SK-N-MC (cell line): ENCODE measurements around the gene ECEL1.

Experiments
- DNase-seq: peaks from one replicate; pipeline ENCODE4 v3.0.0-alpha.2; 2011; ENCODE audit warnings: low read depth, low spot score
- H3K27ac ChIP-seq: fragments of 200-600 bp; sonication (generic); 2 replicates; pipeline ENCODE4 v1.5.1; 2016; ENCODE audit warnings: mixed run types
- H3K36me3 ChIP-seq: fragments of 200-600 bp; sonication (generic); 2 replicates; pipeline ENCODE4 v1.6.1; 2017; ENCODE audit warnings: antibody characterized with exemption, low read length, mixed read lengths; ENCODE audit not compliant: insufficient read depth
- H3K4me3 ChIP-seq: fragments of 200-600 bp; sonication (generic); 2 replicates; pipeline ENCODE4 v1.5.1; 2016
- H3K9ac ChIP-seq: fragments of 200-600 bp; sonication (generic); 2 replicates; pipeline ENCODE4 v1.8.0; 2017; ENCODE audit warnings: mixed run types, mixed read lengths; ENCODE audit not compliant: insufficient read length
- H3K9me3 ChIP-seq: fragments of 200-600 bp; sonication (generic); 2 replicates; pipeline ENCODE4 v1.6.1; 2017; ENCODE audit warnings: low read depth, mild to moderate bottlenecking, antibody characterized with exemption, low read length, moderate library complexity, mixed read lengths
- EZH2 ChIP-seq: fragments of 200-600 bp; sonication (generic); IDR thresholded peaks from one replicate; pipeline ENCODE4 v1.6.1; 2017; ENCODE audit warnings: antibody characterized with exemption
- FOXP2 ChIP-seq: optimal IDR thresholded peaks from 2 replicates; pipeline ENCODE3; 2011; ENCODE audit warnings: mild to moderate bottlenecking, moderate library complexity; ENCODE audit not compliant: insufficient read depth; ENCODE audit errors: extremely low read length, control extremely low read depth
- POLR2AphosphoS5 ChIP-seq: IDR thresholded peaks from 2 replicates; pipeline ENCODE4 v1.6.1; 2012; ENCODE audit warnings: mild to moderate bottlenecking, low read depth, low read length, borderline replicate concordance

The ECEL1 gene

DNA sequence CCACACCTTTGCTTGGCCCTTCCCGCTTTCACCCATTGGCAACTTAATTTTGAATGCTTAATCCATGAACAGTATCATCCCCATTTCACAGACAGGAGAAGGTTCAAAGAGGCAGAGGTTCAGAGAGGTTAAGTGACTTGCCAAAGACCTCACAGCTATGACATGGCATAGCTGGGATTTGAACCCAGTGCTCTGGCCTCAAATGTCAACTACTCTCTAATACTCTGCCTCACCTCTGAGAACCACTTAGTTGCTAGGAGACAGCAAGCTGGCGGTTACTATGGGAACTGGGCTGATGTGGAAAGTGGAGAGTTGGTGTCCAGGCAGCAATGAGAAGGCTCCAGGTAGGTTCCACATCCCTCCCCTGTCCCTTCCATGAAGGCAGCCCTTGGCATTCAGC, 16.8 kb upstream of the ECEL1 start:
- Histone ChIP-seq H3K9me3 (no peaks in the 10 kb centered on the region), H3K36me3 (no peaks in the 10 kb centered on the region)
- DNase-seq: no peak

DNA sequence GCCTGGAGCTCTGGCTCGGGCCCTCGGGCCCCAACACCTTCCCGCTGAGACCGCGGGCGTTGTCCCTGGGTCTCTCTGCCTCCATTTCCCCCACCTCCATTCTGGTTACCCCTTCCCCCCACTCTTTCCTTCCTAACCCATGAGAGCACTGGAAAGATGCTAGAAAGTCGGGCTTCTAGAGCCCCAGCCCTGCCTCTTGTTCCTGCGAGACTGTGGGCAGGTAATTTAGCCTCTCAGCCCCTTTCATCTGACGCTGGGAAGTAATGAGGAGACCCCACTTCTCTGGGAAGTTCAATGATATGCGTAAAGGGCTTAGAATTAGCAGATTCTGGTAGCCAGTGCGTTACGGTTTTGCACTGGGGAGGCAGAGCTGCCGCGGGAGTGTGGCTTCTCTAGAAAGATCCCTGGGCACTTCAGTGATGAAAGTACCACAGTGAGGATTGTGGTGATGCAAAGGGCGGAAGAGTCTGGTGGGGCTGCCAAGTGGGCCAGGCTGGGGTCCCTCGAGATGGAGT, 16.2 kb upstream of the ECEL1 start:
- DNase-seq: no peak
- no peak for TF ChIP-seq EZH2
- no peak for TF ChIP-seq POLR2AphosphoS5
- no peak for TF ChIP-seq FOXP2
- Histone ChIP-seq H3K36me3 (no peaks in the 10 kb centered on the region), H3K9ac (no peak overlapping the region), H3K4me3 (peak overlapping the region; percentile 72), H3K9me3 (no peaks in the 10 kb centered on the region), H3K27ac (no peak overlapping the region)

More for the DNA sequence above, 16.8 kb upstream of the ECEL1 start:
- Histone ChIP-seq H3K27ac (no peak overlapping the region), H3K4me3 (no peak overlapping the region), H3K9ac (no peak overlapping the region)
- TF ChIP-seq EZH2 (no peak), FOXP2 (no peak), POLR2AphosphoS5 (no peak)

DNA sequence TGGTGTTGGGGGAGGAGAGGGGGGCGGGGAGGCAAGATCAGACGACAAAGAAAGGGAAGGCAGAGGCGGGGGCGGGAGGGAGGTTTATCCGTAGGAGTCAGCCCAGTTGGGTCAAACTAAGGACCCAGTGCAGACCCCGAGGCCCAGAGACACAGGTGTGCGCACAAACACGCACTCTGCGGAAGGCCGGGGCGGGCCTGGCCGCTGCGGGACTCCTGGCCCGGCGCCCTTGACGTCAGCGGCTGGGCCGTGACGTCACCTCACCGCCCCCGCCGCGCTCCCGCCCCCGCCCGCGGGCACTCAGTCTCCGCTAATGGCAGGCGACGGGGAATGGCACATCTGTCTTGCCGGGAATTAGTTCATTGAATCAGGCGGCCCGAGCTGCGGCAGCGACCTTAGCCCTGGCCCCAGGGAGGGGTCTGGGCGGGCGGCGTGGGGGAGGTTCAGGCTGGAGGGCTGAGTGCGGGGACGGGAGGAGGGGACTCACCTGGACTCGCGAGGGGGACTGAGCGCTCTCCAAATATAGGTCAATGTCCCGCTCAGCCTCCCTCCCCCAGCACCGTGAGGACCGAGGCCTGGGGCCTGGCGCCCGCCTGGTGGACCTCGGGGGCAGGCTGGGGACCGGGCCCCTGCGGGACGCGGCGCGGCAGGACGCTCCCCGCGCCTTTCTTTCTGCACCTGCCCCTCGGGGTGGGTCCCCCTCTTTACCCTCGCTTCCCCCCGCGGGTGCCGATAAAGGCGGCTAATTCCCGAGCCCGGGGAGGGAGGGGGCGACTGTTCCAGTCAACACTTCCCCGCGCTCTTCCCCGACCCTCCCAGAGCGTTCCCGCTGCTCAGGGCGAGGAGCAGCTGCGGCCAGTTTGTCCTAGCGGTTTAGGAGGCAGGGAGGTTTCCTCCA, 15.5 kb upstream of the ECEL1 start:
- no peaks in the 10 kb centered on the region for H3K36me3 ChIP-seq
- peak; percentile 29 for TF ChIP-seq EZH2
- TF ChIP-seq FOXP2: no peak
- no peak for DNase-seq
- H3K27ac ChIP-seq: no peak overlapping the region
- no peak overlapping the region for H3K9ac ChIP-seq
- H3K9me3 ChIP-seq: no peaks in the 10 kb centered on the region
- H3K4me3 ChIP-seq: peak overlapping the region; percentile 72

DNA sequence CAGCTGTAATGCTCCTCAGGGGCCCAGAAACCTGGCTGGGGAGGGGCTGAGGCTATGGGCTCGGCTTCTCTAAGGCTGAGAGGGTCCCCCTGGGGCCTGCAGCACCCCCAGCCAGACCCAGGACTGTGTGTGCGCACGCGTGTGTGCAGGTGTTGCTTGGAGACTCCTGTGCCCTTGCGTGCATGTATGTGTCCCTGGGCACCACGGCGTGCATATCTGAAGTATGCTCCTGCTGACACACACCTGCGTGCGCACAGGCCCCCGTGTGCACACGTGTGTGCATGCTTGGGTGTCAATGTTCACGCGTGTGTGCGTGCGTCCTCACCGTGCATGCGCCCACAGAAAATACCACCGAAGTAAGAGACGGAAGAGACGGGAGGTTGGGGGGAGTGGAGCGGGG, 14.9 kb upstream of the ECEL1 start:
- H3K4me3 ChIP-seq: peak overlapping the region; percentile 28; the same call in 1 of the 2 replicates
- H3K9ac ChIP-seq: no peak overlapping the region
- DNase-seq: no peak

DNA sequence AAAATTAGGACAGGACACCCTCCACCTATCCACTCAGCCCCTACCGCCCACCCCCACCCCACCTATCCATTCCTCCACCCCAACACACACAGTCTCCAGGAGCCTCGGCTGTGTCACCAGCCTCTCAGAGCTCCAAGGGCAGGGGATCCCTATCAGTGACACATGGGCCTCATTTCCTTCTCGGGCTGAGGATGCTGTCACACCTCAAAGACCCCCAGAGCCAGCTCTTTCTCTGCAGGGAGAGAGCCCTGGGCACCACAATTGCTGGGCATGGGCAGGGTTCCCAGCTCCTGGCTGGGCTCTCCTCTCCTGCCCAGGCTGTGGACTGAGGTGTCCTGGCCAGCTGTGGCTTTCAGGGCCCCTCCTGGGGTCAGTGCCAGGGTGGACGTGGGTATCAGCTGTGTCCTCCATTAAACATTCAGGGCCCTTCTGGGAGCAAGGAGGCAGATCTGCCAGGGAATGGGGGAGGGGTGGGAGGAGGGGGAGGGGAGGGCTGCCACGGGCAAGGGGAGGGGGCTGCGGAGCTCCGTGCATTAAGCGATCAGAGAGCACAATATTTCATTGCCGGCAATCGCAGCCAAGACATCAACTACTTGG, 14.3 kb upstream of the ECEL1 start:
- no peak for DNase-seq
- no peak overlapping the region for H3K4me3 ChIP-seq
- no peaks in the 10 kb centered on the region for H3K9me3 ChIP-seq
- no peaks in the 10 kb centered on the region for H3K36me3 ChIP-seq
- no peak overlapping the region for H3K27ac ChIP-seq
- no peak overlapping the region for H3K9ac ChIP-seq
- TF ChIP-seq EZH2 (no peak), POLR2AphosphoS5 (no peak), FOXP2 (no peak)

More for the DNA sequence above, 14.9 kb upstream of the ECEL1 start:
- TF ChIP-seq FOXP2: no peak
- no peak for TF ChIP-seq EZH2
- no peak for TF ChIP-seq POLR2AphosphoS5
- Histone ChIP-seq H3K27ac (no peak overlapping the region), H3K9me3 (no peaks in the 10 kb centered on the region), H3K36me3 (no peaks in the 10 kb centered on the region)

DNA sequence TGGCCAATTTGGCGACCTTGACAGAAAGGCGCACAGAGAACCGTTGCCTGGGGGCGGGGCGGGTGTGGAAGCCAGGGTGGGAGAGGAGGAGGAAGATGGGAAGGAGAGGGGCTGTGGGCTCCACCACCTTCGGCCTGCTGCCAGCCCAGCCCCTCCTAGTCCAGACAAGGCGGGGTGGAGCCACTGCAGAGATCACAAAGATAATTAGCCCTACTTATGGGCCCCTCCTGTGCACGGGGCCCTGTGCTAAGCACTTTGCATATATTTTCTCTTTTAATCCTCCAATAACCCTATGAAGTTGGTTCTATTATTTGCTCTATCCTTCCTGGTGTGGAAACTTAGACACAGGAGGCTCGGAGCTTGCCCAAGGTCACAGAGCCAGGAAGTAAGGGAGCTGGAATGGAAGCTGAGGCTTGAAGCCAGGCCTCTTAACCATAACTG, 13.7 kb upstream of the ECEL1 start:
- Histone ChIP-seq H3K36me3 (no peaks in the 10 kb centered on the region), H3K9me3 (no peaks in the 10 kb centered on the region), H3K27ac (no peak overlapping the region), H3K4me3 (no peak overlapping the region), H3K9ac (no peak overlapping the region)
- no peak for TF ChIP-seq FOXP2
- TF ChIP-seq POLR2AphosphoS5: no peak
- TF ChIP-seq EZH2: no peak
- no peak for DNase-seq

DNA sequence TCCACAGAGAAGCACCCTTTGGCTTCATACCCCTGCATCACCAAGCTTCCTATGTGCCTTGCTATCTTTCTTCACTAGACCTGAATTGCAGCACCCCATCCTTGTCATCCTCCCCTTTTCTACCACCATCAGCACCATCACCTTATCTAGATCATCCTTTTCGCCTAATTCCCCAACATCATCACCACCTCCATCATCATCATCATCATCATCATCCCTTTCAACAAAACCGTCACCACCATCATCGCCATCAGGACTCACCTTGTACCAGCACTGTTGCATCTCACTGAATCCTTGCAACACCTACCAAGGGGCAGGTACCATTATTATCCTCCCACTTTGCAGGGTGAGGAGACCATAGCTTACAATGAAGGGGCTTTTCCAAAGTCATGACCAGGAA, 10.8 kb upstream of the ECEL1 start:
- Histone ChIP-seq H3K27ac (no peak overlapping the region), H3K4me3 (no peak overlapping the region), H3K9me3 (no peaks in the 10 kb centered on the region), H3K9ac (no peak overlapping the region), H3K36me3 (no peaks in the 10 kb centered on the region)
- no peak for DNase-seq
- TF ChIP-seq POLR2AphosphoS5: no peak
- no peak for TF ChIP-seq EZH2
- TF ChIP-seq FOXP2: no peak

DNA sequence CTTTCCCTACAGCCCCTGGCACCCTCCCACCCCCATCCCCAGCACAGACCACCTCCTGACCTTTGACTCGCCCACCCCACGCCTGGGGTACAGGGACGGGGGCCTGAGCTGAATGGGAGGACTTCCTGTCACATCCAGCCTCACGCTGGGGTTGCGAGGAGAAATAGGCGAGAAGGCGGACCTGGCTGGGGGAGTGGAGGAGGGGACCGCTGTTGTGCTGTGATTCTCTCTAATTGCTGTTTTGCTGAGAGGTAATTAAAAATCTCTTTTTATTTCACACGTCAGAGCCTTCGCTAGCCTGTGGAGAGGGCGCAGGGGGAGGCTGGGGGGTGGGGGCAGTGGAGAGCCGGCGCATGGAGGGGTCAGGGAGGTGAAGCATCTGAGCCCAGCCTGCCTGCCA, 9.7 kb upstream of the ECEL1 start:
- Histone ChIP-seq H3K36me3 (no peaks in the 10 kb centered on the region), H3K27ac (no peak overlapping the region), H3K4me3 (no peak overlapping the region), H3K9me3 (no peaks in the 10 kb centered on the region), H3K9ac (no peak overlapping the region)
- TF ChIP-seq EZH2: no peak
- no peak for TF ChIP-seq FOXP2
- no peak for TF ChIP-seq POLR2AphosphoS5
- DNase-seq: no peak
